ENCODE data around the gene FEN1. TPM values are rescaled to one million over a fixed set of nuclear protein-coding genes. Genes with fewer than 3 reads are reported as not detected.

The FEN1 gene
- total RNA-seq, 2 donors from 2014 or later = 14.4 to 67.9 TPM

DNA sequence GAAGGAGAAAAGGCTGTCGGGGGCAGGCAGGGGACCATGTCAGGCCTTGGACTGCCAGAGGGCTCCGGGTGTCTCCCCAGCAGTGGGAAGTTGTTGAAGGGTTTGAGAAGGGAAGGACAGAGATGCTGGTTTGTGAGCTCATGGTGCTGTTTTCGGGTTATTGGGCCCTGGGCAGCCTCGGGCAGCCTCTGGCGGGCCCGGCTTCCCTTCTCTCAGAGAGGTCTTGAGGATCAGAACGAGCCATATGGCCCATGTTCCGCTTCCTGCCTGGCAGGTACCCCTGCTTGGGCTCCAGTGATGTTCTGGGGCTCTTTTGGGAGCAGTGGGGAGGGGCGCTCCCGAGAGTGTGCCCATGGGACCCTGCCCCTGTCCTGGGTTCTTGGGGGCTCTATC is 30.5 kb upstream of the FEN1 start:
- intact Hi-C loops (cut with DNase I) = no loop called here
- no peak for DNase-seq
- Histone ChIP-seq H3K4me3 (no peak overlapping the region), H3K9ac (ENCODE audit: low read depth in 2 of 2, low read length in 2 of 2) (no peak overlapping the region), H3K36me3 (no peaks in the 10 kb centered on the region), H3K27me3 (no peaks in the 10 kb centered on the region), H3K4me1 (peaks cover 1% of the 10 kb centered on the region), H3K27ac (no peak overlapping the region), H3K9me3 (no peaks in the 10 kb centered on the region)
- TF ChIP-seq, protein P1, sequence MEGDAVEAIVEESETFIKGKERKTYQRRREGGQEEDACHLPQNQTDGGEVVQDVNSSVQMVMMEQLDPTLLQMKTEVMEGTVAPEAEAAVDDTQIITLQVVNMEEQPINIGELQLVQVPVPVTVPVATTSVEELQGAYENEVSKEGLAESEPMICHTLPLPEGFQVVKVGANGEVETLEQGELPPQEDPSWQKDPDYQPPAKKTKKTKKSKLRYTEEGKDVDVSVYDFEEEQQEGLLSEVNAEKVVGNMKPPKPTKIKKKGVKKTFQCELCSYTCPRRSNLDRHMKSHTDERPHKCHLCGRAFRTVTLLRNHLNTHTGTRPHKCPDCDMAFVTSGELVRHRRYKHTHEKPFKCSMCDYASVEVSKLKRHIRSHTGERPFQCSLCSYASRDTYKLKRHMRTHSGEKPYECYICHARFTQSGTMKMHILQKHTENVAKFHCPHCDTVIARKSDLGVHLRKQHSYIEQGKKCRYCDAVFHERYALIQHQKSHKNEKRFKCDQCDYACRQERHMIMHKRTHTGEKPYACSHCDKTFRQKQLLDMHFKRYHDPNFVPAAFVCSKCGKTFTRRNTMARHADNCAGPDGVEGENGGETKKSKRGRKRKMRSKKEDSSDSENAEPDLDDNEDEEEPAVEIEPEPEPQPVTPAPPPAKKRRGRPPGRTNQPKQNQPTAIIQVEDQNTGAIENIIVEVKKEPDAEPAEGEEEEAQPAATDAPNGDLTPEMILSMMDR (IDR thresholded peaks at IDR 0.05) = no peak

DNA sequence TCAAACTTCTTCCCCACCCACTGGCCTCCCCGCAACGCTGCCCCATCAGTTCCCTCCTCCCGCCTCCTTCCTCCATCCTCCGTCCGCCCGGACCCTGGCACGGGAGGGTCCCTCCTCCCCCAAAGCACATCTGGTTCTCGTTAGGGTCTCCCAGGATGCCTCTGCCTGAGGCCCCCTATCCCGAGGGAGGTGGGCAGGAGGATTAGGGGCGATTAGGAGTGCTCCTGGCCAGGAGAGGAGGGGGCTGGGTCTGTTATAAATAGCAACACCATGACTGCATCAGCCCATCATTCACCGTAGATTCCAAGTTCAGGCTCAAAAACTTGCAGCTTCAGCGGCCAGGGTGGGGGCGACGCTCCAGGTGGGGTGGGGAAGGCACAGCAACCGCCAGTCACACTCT is 29.9 kb upstream of the FEN1 start:
- no peaks in the 10 kb centered on the region for H3K36me3 ChIP-seq
- H3K27ac ChIP-seq = no peak overlapping the region
- intact Hi-C loops (cut with DNase I) = no loop called here
- no peak overlapping the region for H3K4me3 ChIP-seq
- no peak overlapping the region for H3K9ac ChIP-seq (ENCODE audit: low read depth in 2 of 2, low read length in 2 of 2)
- DNase-seq = no peak
- H3K4me1 ChIP-seq = no peaks in the 10 kb centered on the region
- H3K9me3 ChIP-seq = no peaks in the 10 kb centered on the region
- TF ChIP-seq, protein P1 (IDR thresholded peaks at IDR 0.05) = no peak
- no peaks in the 10 kb centered on the region for H3K27me3 ChIP-seq

DNA sequence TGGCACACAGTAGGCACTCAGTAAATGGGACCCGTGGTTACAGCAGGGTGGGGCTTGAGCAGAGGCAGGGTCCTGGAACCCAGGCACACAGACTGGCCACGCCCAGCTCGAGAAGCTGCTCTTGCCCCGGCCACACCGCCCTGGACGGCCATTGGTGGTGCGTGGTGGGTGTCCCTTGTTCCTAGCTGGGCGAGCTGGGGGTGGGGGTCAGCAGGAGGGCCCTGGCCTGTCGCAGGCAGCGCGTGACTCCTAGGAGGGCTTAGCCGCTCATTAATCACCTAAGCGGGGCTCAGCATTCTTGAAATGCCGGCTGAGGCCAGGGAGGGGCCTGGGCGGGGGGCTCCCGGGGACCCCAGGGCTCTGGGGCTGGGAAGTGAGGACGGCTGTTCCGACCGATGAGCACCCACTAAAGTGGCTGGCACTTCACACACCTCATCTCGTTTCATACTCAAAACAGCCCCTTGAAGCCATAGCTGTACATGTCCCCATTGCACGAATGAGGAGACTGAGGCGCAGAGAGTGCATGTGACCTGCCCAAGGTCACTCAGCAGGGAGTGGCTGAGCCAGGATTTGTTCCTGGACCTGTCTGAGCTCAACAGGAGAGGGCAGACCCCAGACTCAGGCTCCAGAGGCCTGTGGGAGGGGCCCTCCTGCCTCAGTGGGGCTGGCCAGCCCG is 28.6 kb upstream of the FEN1 start:
- Histone ChIP-seq H3K36me3 (no peaks in the 10 kb centered on the region), H3K9ac (ENCODE audit: low read depth in 2 of 2, low read length in 2 of 2) (no peak overlapping the region), H3K9me3 (no peaks in the 10 kb centered on the region), H3K4me1 (no peaks in the 10 kb centered on the region), H3K27me3 (no peaks in the 10 kb centered on the region), H3K4me3 (no peak overlapping the region), H3K27ac (no peak overlapping the region)
- no peak for DNase-seq
- TF ChIP-seq, protein P1 (IDR thresholded peaks at IDR 0.05) = no peak
- intact Hi-C loops (cut with DNase I) = no loop called here

DNA sequence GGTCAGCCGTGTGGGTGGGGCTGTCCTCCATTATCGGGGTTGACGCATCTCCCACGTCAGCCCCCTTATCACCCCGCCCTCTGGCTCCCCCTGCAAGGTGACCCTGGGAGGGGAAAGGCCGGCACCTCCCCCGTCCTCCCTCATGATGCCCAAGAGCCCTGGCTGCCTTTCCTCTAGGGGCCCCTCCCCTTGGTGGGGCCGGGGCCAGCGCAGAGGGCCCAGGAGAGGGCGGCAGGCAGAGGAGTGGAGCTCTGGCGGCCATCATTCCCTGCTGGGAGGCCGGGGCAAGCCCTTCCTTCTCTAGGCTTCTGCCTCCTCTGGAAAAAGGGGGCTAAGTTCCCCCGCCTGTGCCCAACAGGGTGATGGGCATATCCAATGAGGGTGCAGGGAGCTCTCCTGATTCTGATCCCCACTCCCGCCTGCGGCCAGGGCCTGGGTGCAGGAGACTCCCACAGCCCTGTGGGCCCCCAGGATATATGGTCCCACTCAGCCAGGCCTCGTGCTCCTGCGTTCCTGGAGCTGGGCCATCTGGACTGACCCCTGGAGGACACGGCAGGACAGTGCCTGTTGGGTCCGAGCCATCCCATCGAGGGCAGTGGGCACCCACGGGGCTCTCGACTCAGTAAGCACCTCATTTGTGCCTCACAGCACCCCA is 28.0 kb upstream of the FEN1 start:
- intact Hi-C loops (cut with DNase I) = no loop called here
- no peak overlapping the region for H3K9ac ChIP-seq (ENCODE audit: low read depth in 2 of 2, low read length in 2 of 2)
- TF ChIP-seq, protein P1 (IDR thresholded peaks at IDR 0.05) = no peak
- H3K4me3 ChIP-seq = no peak overlapping the region
- H3K4me1 ChIP-seq = no peaks in the 10 kb centered on the region
- no peak for DNase-seq
- H3K9me3 ChIP-seq = no peaks in the 10 kb centered on the region
- H3K27me3 ChIP-seq = no peaks in the 10 kb centered on the region
- no peaks in the 10 kb centered on the region for H3K36me3 ChIP-seq
- H3K27ac ChIP-seq = no peak overlapping the region

DNA sequence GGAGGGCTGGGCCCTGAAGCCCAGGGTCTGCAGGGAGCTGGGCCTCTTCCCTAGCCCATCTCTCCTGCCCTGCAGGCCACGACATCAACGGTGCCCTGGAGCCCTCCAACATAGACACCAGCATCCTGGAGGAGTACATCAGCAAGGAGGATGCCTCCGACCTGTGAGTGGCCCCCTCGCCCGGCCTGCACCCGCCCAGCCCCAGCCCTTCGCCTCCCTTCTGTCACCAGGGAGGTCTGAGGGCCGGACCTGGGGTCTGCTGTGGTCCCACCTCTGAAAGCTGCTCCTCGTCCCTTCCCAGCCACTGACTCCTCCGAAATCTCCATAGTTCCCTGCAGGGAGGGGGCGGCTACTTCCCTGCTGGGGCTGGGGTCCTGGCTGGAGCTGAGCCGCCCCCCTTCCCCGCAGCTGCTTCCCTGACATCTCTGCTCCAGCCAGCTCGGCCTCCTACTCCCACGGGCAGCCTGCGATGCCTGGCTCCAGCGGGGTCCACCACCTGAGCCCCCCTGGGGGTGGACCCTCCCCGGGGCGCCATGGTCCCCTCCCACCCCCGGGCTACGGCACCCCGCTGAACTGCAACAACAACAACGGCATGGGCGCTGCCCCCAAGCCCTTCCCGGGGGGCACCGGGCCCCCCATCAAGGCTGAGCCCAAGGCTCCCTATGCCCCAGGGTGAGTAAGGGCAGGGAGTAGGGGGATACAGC is 27.0 kb upstream of the FEN1 start:
- H3K4me1 ChIP-seq = no peaks in the 10 kb centered on the region
- no peaks in the 10 kb centered on the region for H3K27me3 ChIP-seq
- DNase-seq = no peak
- intact Hi-C loops (cut with DNase I) = no loop called here
- TF ChIP-seq, protein P1 (IDR thresholded peaks at IDR 0.05) = no peak
- no peak overlapping the region for H3K9ac ChIP-seq (ENCODE audit: low read depth in 2 of 2, low read length in 2 of 2)
- no peak overlapping the region for H3K27ac ChIP-seq
- H3K4me3 ChIP-seq = no peak overlapping the region
- no peaks in the 10 kb centered on the region for H3K36me3 ChIP-seq
- H3K9me3 ChIP-seq = no peaks in the 10 kb centered on the region

All from colonic mucosa (tissue), 4 donors.